OCI-LY1 (cell line): ENCODE measurements around the gene PMEPA1.

ENCODE experiments used
- H2AFZ ChIP-seq: fragments of 200-600 bp; sonication (generic), shearing (Covaris generic); 2 replicates; pipeline ENCODE4 v1.6.0; 2014; ENCODE audit warnings: antibody characterized with exemption, mild to moderate bottlenecking, low read length
- H3F3A ChIP-seq: fragments of 200-600 bp; sonication (generic), shearing (Covaris generic); 2 replicates; pipeline ENCODE4 v1.6.0; 2014; ENCODE audit warnings: mild to moderate bottlenecking, antibody characterized with exemption, low read length, moderate library complexity; ENCODE audit not compliant: insufficient read depth
- H3K27ac ChIP-seq: fragments of 200-600 bp; sonication (generic); 2 replicates; pipeline ENCODE4 v1.5.1; 2014; ENCODE audit warnings: low read length, mixed run types, mild to moderate bottlenecking, low read depth; ENCODE audit not compliant: poor library complexity, severe bottlenecking
- H3K27me3 ChIP-seq: fragments of 200-600 bp; sonication (generic); 2 replicates; pipeline ENCODE4 v1.6.0; 2014; ENCODE audit warnings: antibody characterized with exemption, mild to moderate bottlenecking, low read length, moderate library complexity; ENCODE audit not compliant: insufficient read depth
- H3K36me3 ChIP-seq: fragments of 200-600 bp; sonication (generic); 2 replicates; pipeline ENCODE4 v1.6.1; 2014; ENCODE audit warnings: mild to moderate bottlenecking, antibody characterized with exemption, low read length, moderate library complexity, mixed read lengths; ENCODE audit not compliant: insufficient read depth
- H3K4me1 ChIP-seq: fragments of 200-600 bp; sonication (generic); 2 replicates; pipeline ENCODE4 v1.5.1; 2014; ENCODE audit warnings: mild to moderate bottlenecking, low read length, moderate library complexity; ENCODE audit not compliant: insufficient read depth, severe bottlenecking
- H3K4me2 ChIP-seq: fragments of 200-600 bp; sonication (generic), shearing (Covaris generic); 2 replicates; pipeline ENCODE4 v1.6.1; 2014; ENCODE audit warnings: low read length
- H3K4me3 ChIP-seq: fragments of 200-600 bp; sonication (generic); 2 replicates; pipeline ENCODE4 v1.5.1; 2014; ENCODE audit warnings: low read length, low read depth, mild to moderate bottlenecking, mixed read lengths; ENCODE audit not compliant: poor library complexity, severe bottlenecking
- H3K79me2 ChIP-seq: fragments of 200-600 bp; shearing (Covaris generic); 2 replicates; pipeline ENCODE4 v1.6.1; 2016; ENCODE audit warnings: mixed run types, low read length, mixed read lengths; ENCODE audit not compliant: insufficient read depth
- H3K9ac ChIP-seq: fragments of 200-600 bp; sonication (generic), shearing (Covaris generic); 2 replicates; pipeline ENCODE4 v1.6.1; 2014; ENCODE audit warnings: mild to moderate bottlenecking, low read length, mixed read lengths
- H3K9me2 ChIP-seq: fragments of 200-600 bp; sonication (generic), shearing (Covaris generic); 2 replicates; pipeline ENCODE4 v1.6.1; 2014; ENCODE audit warnings: low read depth, mild to moderate bottlenecking, low read length, mixed read lengths
- H3K9me3 ChIP-seq: fragments of 200-600 bp; shearing (Covaris generic); 2 replicates; pipeline ENCODE4 v1.6.1; 2014; ENCODE audit warnings: low read length, mixed read lengths
- H4K20me1 ChIP-seq: fragments of 200-600 bp; sonication (generic), shearing (Covaris generic); 2 replicates; pipeline ENCODE4 v1.6.0; 2016; ENCODE audit warnings: mild to moderate bottlenecking, low read length; ENCODE audit not compliant: insufficient read depth
- CTCF ChIP-seq: fragments of 200-600 bp; sonication (generic), shearing (Covaris generic); IDR thresholded peaks from 2 replicates; pipeline ENCODE4 v1.5.1; 2017; ENCODE audit warnings: mild to moderate bottlenecking, antibody characterized with exemption, low read length, moderate library complexity, mixed read lengths
- EZH2 ChIP-seq: fragments of 200-600 bp; sonication (generic), shearing (Covaris generic); IDR thresholded peaks from 2 replicates; pipeline ENCODE4 v1.8.0; 2017; ENCODE audit warnings: borderline replicate concordance, mixed run types, mild to moderate bottlenecking, antibody characterized with exemption, low read length, moderate library complexity, mixed read lengths

Gene PMEPA1

DNA sequence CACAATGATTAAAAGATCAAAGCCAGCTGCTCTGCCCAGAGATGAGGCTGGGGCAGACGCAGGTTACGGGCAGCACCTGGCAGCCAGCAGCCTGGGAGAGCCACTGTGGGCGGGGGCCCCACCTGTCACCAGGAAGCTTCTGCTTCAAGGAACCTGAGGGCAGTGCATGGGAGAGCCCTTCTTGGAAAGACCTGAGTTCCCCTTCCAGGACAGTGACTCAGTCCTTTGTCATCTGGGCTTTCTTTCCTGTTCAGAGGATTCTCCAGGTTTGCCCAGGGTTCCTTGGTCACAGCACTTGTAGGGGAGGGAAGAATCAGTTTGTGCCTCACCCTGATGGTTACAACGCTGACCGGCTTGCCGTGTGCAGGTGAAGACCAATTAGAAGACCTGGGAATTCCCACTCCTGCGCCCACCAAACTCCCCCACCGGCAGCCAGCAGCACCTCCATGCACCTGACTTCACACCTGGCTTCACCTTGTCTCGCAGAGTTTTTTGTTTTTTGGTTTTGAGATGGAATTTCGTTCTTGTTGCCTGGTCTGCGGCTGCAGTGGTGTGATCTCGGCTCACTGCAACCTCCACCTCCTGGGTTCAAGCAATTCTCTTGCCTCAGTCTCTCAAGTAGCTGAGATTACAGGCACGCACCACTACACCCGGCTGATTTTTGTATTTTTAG lies 91.6 kb downstream of the PMEPA1 start:
- Histone ChIP-seq H2AFZ (no peak overlapping the region), H3K79me2 (no peaks in the 10 kb centered on the region), H3K4me3 (no peak overlapping the region), H3K9me2 (no peaks in the 10 kb centered on the region), H3K27me3 (peaks cover 19% of the 10 kb centered on the region), H4K20me1 (no peaks in the 10 kb centered on the region), H3K4me2 (no peak overlapping the region), H3K4me1 (no peaks in the 10 kb centered on the region), H3K27ac (no peak overlapping the region), H3K36me3 (no peaks in the 10 kb centered on the region), H3K9ac (no peak overlapping the region), H3F3A (no peaks in the 10 kb centered on the region), H3K9me3 (no peaks in the 10 kb centered on the region)
- no peak for TF ChIP-seq EZH2
- TF ChIP-seq CTCF = no peak

DNA sequence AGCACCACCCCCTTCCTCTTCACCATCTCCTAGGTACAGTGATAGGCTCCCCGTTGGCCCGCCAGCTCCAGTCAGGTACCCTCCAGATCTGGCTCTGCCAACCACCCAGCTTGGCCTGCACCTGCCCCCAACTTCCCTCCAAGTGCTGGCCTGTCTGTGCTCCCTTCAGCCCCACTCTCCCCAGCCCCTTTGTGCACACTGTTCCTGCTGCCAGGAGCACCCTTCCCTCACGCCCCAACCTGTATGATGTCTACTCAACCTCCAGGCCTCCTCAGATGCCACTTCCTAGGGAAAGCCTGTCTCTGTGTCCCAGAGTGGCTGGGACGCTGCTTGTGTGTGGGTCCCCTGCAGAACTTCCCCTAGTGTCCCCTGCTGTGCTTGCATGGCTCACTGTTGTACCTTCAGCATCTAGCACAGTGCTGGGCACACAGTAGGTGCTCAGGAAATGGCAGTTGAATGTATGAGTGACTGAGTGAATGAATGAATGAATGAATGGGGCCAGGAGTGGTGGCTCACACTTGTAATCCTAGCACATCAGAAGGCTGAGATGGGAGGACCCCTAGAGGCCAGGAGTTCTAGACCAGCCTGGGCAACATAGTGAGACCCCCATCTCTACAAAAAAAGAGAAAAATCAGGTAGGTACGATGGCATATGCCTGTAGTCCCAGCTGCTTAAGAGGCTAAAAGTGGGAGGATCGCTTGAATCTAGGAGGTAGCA lies 92.6 kb downstream of the PMEPA1 start:
- Histone ChIP-seq H4K20me1 (no peaks in the 10 kb centered on the region), H3K9me2 (no peaks in the 10 kb centered on the region), H3K9me3 (no peaks in the 10 kb centered on the region), H2AFZ (no peak overlapping the region), H3K9ac (no peak overlapping the region), H3K27ac (no peak overlapping the region), H3K27me3 (peaks cover 23% of the 10 kb centered on the region), H3K36me3 (no peaks in the 10 kb centered on the region), H3K79me2 (no peaks in the 10 kb centered on the region), H3F3A (no peaks in the 10 kb centered on the region), H3K4me3 (no peak overlapping the region), H3K4me1 (no peaks in the 10 kb centered on the region), H3K4me2 (no peak overlapping the region)
- TF ChIP-seq EZH2 (no peak), CTCF (no peak)

DNA sequence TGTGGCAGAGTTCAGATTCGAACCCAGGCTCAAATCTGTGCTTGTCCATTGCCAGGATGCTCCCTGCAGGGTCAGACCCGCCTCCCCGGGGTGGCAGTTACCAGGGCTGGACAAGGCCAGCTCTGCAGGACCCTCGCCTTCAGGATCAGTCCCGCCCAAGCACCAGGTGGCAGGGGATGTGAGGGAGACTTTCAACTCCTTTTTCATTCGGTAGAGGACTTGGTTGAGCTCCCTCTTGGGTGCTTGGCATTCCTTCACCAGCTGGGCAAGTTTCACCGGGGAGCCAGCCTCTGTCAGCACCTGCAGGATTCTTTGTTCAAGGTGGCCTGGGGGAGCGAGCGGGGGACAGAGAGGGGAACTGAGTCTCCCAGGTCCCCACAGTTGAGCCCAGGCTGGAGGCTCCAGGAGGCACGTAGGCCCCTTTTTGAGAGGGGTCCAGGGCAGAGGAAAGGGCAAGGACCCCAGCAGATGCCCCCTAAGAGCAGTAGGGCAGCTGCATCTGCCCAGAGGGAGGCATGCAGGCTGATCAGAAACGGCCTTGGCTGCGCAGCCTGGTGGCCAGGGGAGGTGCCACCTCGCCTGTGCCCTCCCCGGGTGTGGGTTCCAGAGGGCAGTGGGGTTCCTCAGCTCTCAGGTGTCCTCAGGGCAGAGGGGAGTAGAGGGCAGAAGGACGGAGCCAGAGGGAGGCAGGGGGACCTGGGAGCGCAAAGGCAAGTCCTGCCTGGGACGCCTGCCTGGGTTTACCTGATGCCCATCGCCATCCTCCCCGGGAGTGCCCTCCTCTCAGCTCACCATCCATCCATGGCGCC lies 93.5 kb downstream of the PMEPA1 start:
- H3K27me3 ChIP-seq = peaks cover 20% of the 10 kb centered on the region
- H3K9me3 ChIP-seq = no peaks in the 10 kb centered on the region
- H3K4me2 ChIP-seq = no peak overlapping the region

More for the DNA sequence above, 93.5 kb downstream of the PMEPA1 start:
- H3K4me3 ChIP-seq = no peak overlapping the region
- no peaks in the 10 kb centered on the region for H3K79me2 ChIP-seq
- no peaks in the 10 kb centered on the region for H3K36me3 ChIP-seq
- H3K4me1 ChIP-seq = no peaks in the 10 kb centered on the region
- no peak overlapping the region for H2AFZ ChIP-seq
- no peaks in the 10 kb centered on the region for H3F3A ChIP-seq
- no peaks in the 10 kb centered on the region for H4K20me1 ChIP-seq
- no peak overlapping the region for H3K27ac ChIP-seq
- TF ChIP-seq EZH2 = no peak
- H3K9ac ChIP-seq = no peak overlapping the region
- H3K9me2 ChIP-seq = no peaks in the 10 kb centered on the region
